ENCODE data around the gene HOMER3. TPM values are rescaled to one million over a fixed set of nuclear protein-coding genes. Genes with fewer than 3 reads are reported as not detected.

HOMER3 gene
- polyA plus RNA-seq, 12 donors, result 46.8 to 83.7 (median 56.3) TPM; not detected in 1

DNA sequence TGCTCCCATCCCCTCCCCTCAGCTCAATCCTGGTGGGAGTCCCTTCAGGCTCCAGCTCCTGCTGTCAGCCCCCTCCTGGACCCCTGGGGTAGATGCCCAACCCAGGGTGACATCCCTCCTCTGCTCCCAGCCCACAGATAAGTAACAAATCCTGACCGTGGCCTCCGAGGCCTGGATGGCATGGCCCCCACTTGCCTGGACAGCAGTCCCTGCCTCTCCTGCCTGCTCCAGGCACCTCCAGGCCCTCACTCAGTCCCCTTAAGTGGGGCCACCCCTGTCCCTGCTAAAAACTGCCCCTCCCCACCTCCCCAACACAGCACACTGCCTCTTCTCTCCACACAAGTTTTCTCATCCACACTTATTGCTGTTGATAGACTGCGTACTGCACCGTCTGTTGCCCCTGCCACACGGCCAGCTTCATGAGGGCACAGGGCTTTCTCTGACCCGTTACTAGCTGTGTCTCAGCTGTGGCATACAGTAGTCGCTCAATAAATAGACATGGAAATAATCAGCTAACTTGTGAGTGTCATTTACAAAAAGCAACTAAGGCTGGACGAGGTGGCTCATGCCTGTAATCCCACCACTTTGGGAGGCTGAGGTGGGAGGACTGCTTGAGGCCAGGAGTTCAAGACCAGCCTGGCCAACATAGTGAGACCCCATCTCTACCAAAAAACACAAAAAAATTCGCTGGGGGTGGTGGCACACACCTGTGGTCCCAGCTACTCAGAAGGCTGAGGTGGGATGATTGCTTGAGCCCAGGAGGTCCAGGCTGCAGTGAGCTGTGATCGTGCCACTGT, 50.9 kb downstream of the HOMER3 start:
- no peak for DNase-seq

DNA sequence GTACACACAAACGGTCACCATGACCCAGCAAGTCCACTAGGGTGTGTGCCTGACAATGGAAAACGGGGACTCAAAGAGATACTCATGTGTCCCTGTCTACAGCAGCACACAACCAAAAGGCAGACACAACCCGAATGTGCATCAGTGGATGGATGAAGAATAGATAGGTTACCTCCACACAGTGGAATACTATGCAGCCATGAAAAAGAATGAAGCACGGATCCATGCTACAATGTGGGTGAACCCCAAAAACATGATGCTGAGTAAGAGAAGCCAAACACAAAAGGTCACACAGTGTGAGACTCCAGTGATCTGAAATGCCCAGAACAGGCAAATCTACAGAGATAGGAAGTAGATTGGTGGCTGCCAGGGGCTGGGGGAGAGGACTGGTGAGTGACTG, 54.0 kb downstream of the HOMER3 start:
- no peak for DNase-seq

DNA sequence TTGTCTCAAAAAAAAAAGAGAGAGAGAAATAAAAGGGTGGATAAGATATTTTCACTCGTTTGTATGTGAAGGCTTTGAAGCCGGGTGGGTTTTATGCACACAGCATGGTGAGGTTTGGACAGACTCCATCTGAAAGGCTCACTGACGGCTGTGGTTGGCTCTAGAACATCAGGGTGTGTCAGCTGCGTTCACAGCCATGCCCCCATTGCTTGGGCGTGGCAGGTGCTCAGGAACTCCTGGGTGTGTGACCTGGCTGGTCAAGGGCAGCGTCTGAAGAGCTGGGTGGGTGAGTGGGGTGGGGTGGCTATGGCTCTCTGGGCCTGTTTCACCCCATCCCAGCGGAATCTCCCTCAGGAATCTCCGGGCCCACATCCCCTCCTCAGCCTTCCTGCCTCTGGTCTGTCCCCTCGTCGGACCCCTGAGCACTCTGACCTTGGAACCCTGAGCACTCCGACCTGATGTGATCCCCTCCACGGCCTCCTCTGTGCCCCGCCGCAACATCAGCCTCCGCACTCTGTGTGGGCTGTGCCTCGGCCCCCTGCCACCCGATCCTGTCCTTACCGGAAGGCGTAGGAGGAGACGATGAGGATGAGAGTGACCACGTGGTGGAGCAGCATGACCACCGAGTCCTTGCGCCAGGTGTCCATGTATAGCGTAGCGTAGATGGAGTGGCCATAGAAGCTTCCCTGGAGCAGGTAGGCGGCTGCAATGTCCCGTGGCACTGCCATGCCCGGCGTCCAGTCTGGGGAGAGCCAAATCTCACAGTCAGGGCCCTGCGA, 57.3 kb downstream of the HOMER3 start:
- DNase-seq, result no peak

DNA sequence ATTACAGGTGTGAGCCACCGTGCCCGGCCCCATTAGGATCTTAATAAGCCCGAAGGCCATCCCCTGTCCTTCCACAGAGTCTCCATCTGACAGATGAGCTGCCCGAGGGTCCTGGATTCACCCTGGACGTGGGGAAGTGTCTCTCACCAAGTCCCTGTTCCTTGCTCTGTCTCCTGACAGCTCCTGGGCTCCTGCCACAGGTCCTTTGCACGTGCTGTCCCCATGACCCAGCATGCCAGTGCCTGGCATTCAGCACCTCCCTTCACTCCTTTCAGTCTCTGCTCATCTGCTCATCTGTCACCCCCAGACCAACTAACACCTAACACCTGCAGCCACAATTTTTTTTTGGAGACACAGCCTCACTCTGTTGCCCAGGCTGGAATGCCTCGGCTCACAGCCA, 59.5 kb downstream of the HOMER3 start:
- no peak for DNase-seq

DNA sequence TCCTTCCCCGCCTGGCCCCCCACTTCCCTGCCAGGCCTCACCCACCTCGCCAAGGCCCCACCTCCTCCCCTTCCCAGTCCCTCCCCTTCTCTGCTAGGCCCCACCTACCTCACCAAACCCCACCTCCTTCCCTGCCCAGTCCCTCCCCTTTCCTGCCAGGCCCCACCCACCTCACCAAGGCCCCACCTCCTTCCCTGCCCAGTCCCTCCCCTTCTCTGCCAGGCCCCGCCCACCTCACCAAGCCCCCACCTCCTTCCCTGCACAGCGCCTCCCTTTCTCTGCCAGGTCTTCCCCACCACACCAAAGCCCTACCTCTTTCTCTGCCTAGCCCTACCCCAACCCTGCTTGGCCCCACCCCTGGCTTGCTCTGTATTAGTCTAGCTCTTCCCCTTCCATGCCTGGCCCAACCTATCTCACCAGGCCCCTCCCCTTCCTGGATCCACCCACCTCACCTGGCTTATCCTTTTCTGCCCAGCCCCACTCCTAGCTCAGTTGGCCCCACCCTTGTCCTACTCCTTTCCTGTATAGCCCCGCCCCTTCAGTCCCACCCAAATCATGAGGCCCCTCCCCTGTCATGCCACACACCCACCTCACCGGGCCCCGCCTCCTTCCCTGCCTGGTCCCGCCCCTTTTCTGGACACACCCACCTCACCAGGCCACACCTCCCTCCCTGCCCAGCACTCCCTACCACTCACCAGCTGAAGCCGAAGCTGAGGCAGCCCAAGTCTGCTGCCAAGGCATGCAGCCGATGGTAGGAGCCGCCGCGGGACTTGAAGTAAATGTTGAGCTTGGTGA, 61.2 kb downstream of the HOMER3 start:
- no peak for DNase-seq

Other genes with a start within 250 kb of the HOMER3 start
- gene COMP, start 149.9 kb downstream of the HOMER3 start, polyA plus RNA-seq (ENCODE audit: insufficient read length in 12 of 12), result 10 to 100 TPM in 5 of 12 donors, 1 to 10 TPM in 5, not detected in 2; 3.2 to 30.9 (median 9.2) TPM
- gene UPF1, start 109.3 kb downstream of the HOMER3 start, polyA plus RNA-seq (ENCODE audit: insufficient read length in 12 of 12), result 10 to 100 TPM in 11 of 12 donors, not detected in 1; 25.3 to 86.6 (median 33.8) TPM
- 10 to 100 TPM in 11 of 12 donors, not detected in 1; 15.8 to 49.2 (median 30.5) TPM for gene CERS1, start 45.1 kb downstream of the HOMER3 start, polyA plus RNA-seq (ENCODE audit: insufficient read length in 12 of 12)
- 10 to 100 TPM in 11 of 12 donors, not detected in 1; 55.2 to 96.3 (median 71.7) TPM for gene COPE, start 21.8 kb downstream of the HOMER3 start, polyA plus RNA-seq (ENCODE audit: insufficient read length in 12 of 12)
- gene DDX49, start 21.5 kb downstream of the HOMER3 start, polyA plus RNA-seq (ENCODE audit: insufficient read length in 12 of 12), result 10 to 100 TPM in 11 of 12 donors, not detected in 1; 29.4 to 45.6 (median 34.8) TPM
- gene SUGP2, start 92.3 kb upstream of the HOMER3 start, polyA plus RNA-seq (ENCODE audit: insufficient read length in 12 of 12), result 10 to 100 TPM in 11 of 12 donors, not detected in 1; 48.8 to 93.0 (median 60.4) TPM
- 10 to 100 TPM in 11 of 12 donors, not detected in 1; 17.5 to 54.8 (median 23.2) TPM for gene ARMC6, start 92.4 kb upstream of the HOMER3 start, polyA plus RNA-seq (ENCODE audit: insufficient read length in 12 of 12)
- gene SLC25A42, start 122.8 kb upstream of the HOMER3 start, polyA plus RNA-seq (ENCODE audit: insufficient read length in 12 of 12), result 10 to 100 TPM in 6 of 12 donors, 1 to 10 TPM in 5, not detected in 1; 7.2 to 20.2 (median 10.2) TPM
- 10 to 100 TPM in 11 of 12 donors, not detected in 1; 13.3 to 30.7 (median 21.5) TPM for gene TMEM161A, start 197.3 kb upstream of the HOMER3 start, polyA plus RNA-seq (ENCODE audit: insufficient read length in 12 of 12)
- 1 to 10 TPM in 8 of 12 donors, under 1 TPM in 2, not detected in 2; 0.66 to 3.4 (median 1.5) TPM for gene MEF2B, start 229.0 kb upstream of the HOMER3 start, polyA plus RNA-seq (ENCODE audit: insufficient read length in 12 of 12)

All from muscle of arm (tissue), 12 donors.